GM18858 (cell line): Measurements from ENCODE around the gene TMEM121.
A peak's percentile ranks its signal among the peaks of the same experiment; 100 is the strongest.
"Not testable (repeated sequence)": the region's sequence is repeated elsewhere in the genome, so short reads cannot be mapped to it uniquely, and the experiment has no call there.

ENCODE experiments used
- ATAC-seq: cut with Tn5 transposase; IDR thresholded peaks from one replicate; pipeline ENCODE4 v1.9.1; 2021; ENCODE audit not compliant: unreplicated experiment

TMEM121 gene

GRCh38 chr14:105541218-105541875 is 15.0 kb downstream of the TMEM121 start:
- ATAC-seq = no peak

GRCh38 chr14:105545676-105546075 is 19.3 kb downstream of the TMEM121 start:
- not testable (repeated sequence) for ATAC-seq

GRCh38 chr14:105546410-105546809 is 20.0 kb downstream of the TMEM121 start:
- not testable (repeated sequence) for ATAC-seq

GRCh38 chr14:105547072-105547471 is 20.7 kb downstream of the TMEM121 start:
- ATAC-seq = not testable (repeated sequence)

- no peak for ATAC-seq
These were observed 21.4 kb downstream of the TMEM121 start for GRCh38 chr14:105547741-105548169.

GRCh38 chr14:105549481-105549880 is 23.1 kb downstream of the TMEM121 start:
- ATAC-seq = no peak

GRCh38 chr14:105554022-105554421 is 27.6 kb downstream of the TMEM121 start:
- no peak for ATAC-seq

GRCh38 chr14:105554523-105554922 is 28.1 kb downstream of the TMEM121 start:
- ATAC-seq = no peak

- not testable (repeated sequence) for ATAC-seq
These were observed 31.3 kb downstream of the TMEM121 start for GRCh38 chr14:105557671-105558070.

- not testable (repeated sequence) for ATAC-seq
These were observed 32.2 kb downstream of the TMEM121 start for GRCh38 chr14:105558449-105559154.

GRCh38 chr14:105559384-105560047 is 33.1 kb downstream of the TMEM121 start:
- peak; percentile 33 for ATAC-seq

GRCh38 chr14:105560048-105560669 is 33.8 kb downstream of the TMEM121 start:
- peak; percentile 40 for ATAC-seq

- not testable (repeated sequence) for ATAC-seq
These were observed 35.0 kb downstream of the TMEM121 start for GRCh38 chr14:105561345-105561744.

- no peak for ATAC-seq
These were observed 36.4 kb downstream of the TMEM121 start for GRCh38 chr14:105562713-105563346.

GRCh38 chr14:105563347-105563737 is 37.0 kb downstream of the TMEM121 start:
- no peak for ATAC-seq

- ATAC-seq = not testable (repeated sequence)
These were observed 38.2 kb downstream of the TMEM121 start for GRCh38 chr14:105564536-105564935.

GRCh38 chr14:105565185-105565919 is 39.0 kb downstream of the TMEM121 start:
- not testable (repeated sequence) for ATAC-seq

GRCh38 chr14:105566248-105567163 is 40.1 kb downstream of the TMEM121 start:
- not testable (repeated sequence) for ATAC-seq
